ENCODE results near the gene MAPK8IP1.

Gene MAPK8IP1

GRCh38 chr11:45909594-45910475 is 24.4 kb downstream of the MAPK8IP1 start:
- DNase-seq (ENCODE audit: low spot score): no peak

- DNase-seq (ENCODE audit: low spot score): no peak
Measured at GRCh38 chr11:45910623-45911022, 25.2 kb downstream of the MAPK8IP1 start.

- DNase-seq (ENCODE audit: low spot score): no peak
Measured at GRCh38 chr11:45913514-45913913, 28.1 kb downstream of the MAPK8IP1 start.

DNA sequence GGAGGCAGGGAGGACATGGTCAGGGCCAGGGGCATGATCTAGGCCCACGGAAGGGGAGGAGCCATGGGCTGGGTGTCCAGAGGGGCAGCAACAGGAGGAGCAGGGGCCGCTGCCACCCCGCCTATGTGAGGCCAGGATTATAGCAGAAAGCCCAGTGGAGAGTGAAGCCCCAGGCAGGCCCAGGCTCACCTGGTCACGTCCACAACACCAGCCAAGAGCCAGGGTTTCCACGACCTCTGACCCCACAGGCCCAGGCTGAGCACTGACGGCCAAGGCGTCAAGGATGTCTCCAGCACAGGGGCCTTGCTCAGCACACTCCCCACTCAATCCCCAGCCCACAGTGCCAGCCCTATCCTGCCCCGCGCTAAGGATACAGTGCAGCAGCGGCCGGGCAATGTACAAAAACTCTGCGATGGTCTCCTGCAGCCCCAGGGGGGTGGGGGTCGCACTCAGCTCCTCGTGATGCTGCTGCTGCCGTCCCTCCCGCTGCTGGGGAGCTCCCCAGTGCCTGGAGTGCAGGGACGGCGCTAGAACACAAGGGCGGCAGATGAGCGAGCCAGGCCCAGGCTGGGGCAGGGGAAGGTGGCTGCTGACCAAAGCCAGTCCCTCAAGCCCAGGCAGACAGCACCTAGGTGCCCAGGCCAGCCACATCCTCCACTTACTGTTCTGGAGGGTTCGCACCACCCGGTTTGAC is 28.6 kb downstream of the MAPK8IP1 start:
- no peak for DNase-seq (ENCODE audit: low spot score)

DNA sequence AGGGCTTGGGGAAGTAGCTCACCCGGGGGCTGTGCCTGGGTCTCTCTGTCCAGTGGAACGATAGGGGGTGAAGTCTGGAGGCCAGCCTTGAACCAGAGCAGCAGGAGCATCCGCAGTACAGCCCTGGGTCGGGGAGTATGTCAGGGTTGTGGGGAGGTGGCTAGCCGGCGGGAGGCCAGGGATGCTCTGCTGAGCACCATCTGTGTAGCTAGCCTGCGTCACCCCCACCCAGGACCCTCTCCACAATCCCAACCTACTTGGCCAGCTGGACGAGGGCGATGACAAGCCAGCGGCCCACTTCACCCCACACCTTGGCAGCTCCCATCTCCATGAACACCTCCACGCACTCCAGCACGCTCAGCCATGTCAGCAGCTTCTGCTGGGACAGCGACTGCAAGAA is 30.0 kb downstream of the MAPK8IP1 start:
- no peak for DNase-seq (ENCODE audit: low spot score)

DNA sequence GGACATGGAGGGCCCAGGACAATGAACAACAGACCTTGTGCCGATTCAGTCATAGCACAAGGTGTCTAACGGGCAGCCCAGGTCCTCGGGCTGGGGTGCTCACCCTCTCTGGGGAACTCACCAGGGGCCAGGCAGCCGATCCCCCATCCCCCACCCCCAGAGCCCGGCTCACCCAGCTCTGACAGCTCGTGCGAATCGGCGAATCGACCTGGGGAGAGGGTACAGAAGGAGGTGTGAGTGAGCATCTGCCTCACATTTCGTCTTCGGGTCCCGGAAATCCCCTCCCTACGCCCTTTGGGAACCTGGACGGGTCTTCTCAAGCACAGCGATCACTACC is 31.8 kb downstream of the MAPK8IP1 start:
- DNase-seq (ENCODE audit: low spot score): no peak

- peak; percentile 99 for DNase-seq (ENCODE audit: low spot score)
Measured at GRCh38 chr11:45917623-45918330, 32.3 kb downstream of the MAPK8IP1 start, which contains the start of gene PEX16. Gene PEX16, minus strand, starts transcription at chr11:45917877. Its CDS starts 66 bp downstream, at chr11:45917811.

GRCh38 chr11:45918331-45918941 is 33.0 kb downstream of the MAPK8IP1 start:
- peak; percentile 72 for DNase-seq (ENCODE audit: low spot score)

- DNase-seq (ENCODE audit: low spot score): no peak
Measured at GRCh38 chr11:45918962-45919675, 33.7 kb downstream of the MAPK8IP1 start.

- DNase-seq (ENCODE audit: low spot score): no peak
Measured at GRCh38 chr11:45919806-45920530, 34.5 kb downstream of the MAPK8IP1 start.

GRCh38 chr11:45920531-45921477 is 35.4 kb downstream of the MAPK8IP1 start:
- no peak for DNase-seq (ENCODE audit: low spot score)

DNA sequence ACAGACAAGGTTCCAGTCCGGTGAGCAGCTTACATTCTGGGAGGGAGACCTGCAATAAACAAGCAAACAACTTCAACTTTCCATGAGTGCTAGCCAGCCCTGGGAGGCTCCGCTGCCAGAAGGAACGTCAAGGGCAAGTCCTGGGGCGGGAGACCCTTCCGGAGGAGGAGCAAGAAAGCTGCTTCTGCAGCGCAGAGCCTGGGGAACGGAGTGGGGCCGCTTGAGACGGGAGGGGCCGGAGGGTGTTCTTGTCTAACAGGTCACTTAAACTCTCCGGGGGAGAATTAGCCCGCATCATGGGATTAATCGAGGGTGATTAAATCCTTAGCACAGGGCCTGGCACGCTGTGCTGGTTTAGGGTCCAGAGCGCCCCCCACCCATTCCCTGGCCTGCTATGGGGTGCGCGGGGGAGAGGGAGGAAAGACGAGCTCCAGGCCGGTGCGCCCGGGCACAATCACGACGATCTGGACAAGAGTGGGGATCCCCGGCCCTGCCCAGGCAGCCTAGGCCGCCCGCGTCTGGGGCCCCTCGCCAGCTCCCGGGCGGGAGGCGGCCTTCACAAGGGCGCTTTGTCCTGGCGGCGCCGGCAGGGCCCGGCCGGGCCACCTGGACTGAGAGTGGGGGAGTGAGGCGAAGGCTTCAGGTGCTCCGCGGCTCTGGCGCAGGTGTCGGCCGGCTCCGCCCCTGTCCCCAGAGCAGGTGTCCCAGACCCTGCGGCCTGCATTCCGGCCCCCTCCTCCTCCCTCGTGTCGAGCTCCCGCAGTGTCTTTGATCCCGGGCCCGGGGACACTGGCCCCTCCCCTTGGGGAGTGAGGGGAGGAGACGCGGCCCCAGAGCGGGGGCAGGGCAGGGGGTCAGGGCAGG is 36.3 kb downstream of the MAPK8IP1 start:
- no peak for DNase-seq (ENCODE audit: low spot score)

DNA sequence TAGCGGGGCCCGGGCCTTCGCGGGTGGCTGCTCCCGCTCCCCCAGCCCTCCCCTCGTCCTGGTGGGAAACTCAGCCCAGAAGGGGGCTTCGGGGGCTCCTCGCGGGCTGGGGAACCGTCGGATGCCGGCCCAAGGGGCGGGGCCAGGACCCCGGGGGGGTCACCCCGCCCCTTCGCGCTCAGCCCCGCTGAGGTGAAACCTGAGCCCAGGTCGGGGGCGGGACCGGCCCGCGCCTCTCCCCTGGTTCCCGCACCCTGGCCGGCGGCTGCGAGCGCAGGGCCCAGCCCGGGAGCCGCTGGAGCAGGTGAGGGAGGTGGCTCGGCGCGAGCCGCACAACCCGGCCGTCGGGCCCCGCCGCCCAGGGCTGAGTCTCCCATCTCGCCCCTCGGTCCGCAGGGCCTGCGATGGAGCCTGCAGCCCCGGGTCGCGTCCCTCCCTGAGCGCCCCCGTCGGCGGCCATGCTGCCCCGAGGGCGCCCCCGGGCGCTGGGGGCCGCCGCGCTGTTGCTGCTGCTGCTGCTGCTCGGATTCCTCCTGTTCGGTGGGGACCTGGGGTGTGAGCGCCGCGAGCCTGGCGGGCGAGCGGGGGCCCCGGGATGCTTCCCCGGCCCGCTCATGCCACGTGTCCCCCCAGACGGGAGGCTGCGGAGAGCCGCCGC is 37.1 kb downstream of the MAPK8IP1 start, which contains the start of gene LARGE2:
Gene LARGE2 (plus strand): TSS at position 232 of the 658 bp plus-strand sequence. CDS start 227 bp downstream, at position 459.
- no peak for DNase-seq (ENCODE audit: low spot score)

GRCh38 chr11:45924036-45924915 is 38.8 kb downstream of the MAPK8IP1 start:
- DNase-seq (ENCODE audit: low spot score): no peak

- DNase-seq (ENCODE audit: low spot score): no peak
Measured at GRCh38 chr11:45924927-45925326, 39.5 kb downstream of the MAPK8IP1 start.

- no peak for DNase-seq (ENCODE audit: low spot score)
Measured at GRCh38 chr11:45925550-45925949, 40.1 kb downstream of the MAPK8IP1 start.

DNA sequence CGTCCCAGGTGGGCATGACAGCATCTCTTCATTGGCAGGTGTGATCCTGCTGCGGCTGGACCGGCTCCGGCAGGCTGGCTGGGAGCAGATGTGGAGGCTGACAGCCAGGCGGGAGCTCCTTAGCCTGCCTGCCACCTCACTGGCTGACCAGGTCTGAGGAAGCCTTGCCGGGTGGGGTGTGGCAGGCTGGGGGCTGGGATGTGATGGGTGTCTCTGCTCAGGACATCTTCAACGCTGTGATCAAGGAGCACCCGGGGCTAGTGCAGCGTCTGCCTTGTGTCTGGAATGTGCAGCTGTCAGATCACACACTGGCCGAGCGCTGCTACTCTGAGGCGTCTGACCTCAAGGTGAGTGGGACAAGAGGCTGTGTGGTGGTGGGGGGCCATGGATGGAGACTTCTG is 40.5 kb downstream of the MAPK8IP1 start:
- DNase-seq (ENCODE audit: low spot score): no peak

All from NAMALWA (cell line).